NCI-H1092 (cell line): ENCODE results near the gene IGSF9B.

Experiments used
- DNase-seq: peaks from one replicate; lab custom pipeline; 2025; lab: John Stamatoyannopoulos, UW

Gene IGSF9B

GRCh38 chr11:133936592-133936991, 20.2 kb downstream of the IGSF9B start:
- DNase-seq: no peak

DNA sequence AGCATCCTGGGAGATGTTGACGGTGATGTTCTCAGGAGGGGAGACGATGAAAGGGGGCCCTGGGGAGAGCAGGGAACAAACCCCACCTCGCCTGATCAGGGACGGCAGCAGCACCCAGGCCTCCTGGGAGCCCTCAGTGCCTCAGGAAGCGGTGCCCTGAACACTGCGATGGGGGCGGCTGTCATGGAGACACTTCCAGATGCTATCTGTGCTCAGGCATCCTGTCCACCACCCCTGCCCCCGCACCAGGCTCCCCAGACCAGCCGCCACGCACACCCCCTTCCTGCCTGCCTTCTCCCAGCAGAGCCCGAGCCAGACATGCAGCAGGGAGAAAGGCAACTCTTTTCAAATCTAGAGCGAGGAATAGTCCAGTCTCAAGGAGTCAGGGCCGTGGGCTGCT, 20.6 kb downstream of the IGSF9B start:
- no peak for DNase-seq

DNA sequence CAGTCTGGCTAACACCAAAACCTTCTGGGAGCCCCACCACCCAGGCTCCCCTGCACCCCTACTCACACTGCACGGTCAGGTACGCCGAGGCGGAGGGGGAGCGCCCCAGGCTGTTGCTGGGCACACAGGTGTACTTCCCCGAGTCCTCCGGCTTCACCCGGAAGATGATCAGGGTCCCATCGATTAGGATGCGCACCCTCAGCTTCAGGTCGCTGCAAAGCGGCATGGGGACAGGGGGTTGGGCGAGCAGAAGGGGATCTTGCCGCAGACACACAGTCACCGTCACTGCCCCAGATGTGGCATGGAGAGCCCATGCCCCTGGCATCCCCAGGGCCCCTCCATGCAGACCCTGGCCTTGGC, 21.2 kb downstream of the IGSF9B start:
- no peak for DNase-seq

DNA sequence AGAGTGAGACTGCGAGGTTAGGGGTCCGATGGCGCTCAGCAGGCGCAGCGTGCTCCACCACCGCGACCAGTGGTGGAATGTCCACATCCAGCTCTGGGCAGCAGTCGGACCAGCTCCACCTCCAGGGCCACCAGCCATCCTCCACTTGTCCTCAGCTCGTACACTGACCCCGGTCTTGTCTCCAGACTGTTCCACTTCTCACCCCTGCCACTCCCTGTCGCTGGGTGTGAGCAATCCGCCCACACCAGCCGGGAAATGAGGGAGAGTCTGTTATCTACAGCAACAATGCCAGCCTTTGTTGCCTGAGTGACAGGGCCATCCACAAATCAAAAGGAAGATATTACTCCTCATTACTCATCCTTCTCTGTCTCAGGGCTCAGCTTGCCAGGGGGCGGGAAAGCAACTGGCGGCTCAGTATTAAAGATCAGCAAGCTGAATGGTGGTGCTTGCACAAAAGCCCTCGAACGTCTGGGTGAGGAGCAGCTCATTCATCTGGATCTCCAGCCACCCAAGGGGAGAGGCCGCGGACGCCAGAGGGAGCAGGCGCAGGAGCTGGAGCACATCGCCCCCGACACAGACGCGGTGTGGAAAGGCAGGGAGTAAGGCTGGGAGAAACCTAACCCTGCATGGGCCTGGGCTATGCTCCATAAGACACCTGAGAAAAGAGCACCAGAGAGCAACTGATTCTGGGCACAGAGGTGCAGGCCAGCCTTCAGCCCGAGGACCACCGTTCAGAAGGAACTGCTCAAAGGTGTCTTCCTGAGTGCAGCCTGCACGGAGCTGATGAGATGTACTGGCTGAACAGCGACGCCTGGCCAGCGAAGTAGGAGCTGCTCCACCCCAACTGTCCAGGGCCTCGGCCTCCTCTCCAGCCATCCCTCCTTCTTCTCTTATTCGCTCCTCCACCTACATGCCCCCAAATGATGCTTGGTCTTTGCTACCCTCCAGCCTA, 21.9 kb downstream of the IGSF9B start:
- DNase-seq: no peak

DNA sequence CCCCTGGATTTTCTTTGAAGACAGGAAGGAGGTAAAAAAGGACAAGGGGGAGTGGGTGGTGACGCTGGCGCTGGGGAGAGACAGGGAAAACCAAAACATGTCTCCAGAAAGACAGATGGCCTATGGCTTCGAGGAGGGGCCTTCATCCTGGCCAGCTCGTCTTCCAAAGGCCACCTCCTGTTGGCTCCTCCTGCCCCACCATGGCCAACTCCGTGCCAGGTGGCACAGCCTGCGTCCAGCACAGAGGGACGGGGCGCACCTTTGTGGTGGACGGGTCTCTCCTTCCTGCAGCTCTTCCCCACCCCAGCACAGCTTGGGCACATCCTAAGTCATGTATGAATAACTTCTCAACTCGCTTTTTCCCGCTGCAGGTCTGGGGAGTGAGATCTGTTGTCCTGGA, 22.7 kb downstream of the IGSF9B start:
- DNase-seq: no peak

DNA sequence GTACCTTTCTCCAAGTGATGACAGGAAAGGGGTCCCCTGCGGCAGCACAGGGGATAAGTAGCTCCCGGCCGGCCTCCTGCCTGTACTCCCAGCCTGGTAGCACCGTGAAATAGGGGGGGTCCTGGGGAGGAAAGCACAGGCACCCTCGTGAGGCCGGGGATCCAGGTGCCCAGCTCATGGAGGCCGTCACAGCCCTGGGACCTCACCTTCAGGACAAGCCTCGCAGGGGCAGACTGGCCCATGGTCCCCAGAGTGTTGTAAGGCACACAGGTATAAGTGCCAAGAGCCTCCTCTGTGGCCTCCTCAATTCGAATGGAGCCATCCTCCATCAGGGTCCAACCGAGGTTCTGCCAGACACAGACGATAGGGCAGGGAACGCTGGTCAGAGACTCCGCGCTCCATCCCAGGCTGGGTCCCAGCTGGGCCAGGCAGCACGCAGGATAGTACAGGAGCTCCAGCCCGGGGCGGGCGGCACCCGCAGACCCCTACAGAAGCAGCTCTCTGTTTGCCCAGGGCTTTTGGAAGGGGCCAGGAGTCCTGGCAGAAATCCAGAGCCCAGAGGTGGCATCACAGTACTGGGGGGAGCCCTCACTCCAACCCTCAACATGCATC, 25.2 kb downstream of the IGSF9B start:
- DNase-seq: no peak

DNA sequence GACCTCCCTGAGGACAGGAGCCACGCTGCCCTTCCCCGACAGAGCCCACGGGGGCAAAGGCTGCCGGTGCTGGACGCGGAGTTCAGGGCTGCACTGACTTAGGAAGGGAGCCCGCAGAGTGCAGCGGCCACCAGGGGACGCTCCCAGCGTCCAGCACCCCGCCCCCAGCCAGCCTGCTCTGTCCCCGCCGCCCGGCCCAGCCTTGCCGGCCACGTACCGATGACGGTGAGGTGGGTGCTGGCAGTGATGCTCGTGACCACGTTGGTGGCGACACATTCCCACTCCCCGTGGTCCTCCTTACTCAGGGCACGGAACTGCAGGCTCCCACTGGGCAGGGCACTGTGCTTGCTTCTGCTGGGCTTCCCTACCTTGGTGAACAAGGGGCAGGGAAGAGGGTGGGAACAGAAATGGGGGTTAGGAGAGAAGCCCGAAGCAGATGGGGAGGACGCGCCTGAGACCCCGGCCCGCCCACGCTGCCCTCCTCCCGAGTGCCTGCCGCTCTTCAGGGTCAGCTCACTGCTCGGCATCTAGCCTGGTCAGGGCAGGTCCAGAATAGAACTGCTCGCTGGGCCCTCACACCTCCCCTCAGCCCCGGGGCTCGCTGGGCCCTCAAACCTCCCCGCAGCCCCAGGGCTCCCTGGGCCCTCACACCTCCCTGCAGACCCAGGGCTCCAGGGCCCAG, 25.9 kb downstream of the IGSF9B start:
- DNase-seq: no peak

GRCh38 chr11:133930053-133930766, 26.6 kb downstream of the IGSF9B start:
- no peak for DNase-seq

GRCh38 chr11:133929401-133930052, 27.2 kb downstream of the IGSF9B start:
- DNase-seq: no peak

GRCh38 chr11:133928628-133929059, 28.1 kb downstream of the IGSF9B start:
- no peak for DNase-seq

DNA sequence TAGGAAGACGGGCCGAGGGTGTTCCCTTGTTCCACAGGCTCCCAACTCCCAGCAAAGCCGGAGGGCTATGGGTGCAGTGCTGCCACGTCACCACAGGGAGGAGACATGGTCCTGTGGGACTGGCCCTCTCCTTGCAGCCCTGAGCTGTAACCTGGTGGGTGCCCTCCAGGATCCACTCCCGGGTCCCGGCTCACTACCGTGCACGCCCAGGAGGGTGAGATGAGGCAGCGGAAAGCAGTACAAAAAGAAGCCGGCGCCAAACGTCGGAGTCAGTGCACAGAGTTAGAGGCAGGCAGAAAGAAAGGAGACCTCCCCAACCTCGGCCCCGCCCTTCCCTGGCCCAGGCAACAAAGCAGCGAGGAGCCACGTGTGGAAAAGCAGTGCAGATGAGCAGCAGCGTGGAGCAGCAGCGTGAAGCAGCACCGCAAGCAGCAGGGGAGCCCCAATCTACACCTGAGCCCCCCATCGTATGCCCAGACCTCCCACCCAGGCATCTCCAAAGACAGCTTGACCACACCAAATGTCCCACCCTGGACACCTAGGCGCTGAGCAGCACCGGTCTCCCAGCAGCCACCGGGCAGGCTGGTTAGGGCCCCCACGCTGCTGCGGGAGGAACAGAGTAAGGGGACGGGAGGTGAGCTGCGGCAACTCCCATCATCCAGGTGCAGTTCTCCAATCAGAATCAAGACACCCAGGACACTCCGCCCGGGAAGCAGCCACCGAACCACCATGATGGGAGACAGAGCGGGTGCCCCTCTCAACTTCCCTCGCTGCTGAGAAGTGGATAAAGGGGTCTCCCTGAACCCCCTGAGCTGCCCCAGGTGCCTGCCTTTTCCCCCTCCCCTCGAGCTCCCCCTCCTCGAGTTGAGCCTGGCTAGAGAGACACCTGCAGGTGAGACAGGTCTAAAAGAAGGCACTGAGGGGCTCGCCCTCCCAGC, 28.8 kb downstream of the IGSF9B start:
- peak; percentile 65 for DNase-seq

DNA sequence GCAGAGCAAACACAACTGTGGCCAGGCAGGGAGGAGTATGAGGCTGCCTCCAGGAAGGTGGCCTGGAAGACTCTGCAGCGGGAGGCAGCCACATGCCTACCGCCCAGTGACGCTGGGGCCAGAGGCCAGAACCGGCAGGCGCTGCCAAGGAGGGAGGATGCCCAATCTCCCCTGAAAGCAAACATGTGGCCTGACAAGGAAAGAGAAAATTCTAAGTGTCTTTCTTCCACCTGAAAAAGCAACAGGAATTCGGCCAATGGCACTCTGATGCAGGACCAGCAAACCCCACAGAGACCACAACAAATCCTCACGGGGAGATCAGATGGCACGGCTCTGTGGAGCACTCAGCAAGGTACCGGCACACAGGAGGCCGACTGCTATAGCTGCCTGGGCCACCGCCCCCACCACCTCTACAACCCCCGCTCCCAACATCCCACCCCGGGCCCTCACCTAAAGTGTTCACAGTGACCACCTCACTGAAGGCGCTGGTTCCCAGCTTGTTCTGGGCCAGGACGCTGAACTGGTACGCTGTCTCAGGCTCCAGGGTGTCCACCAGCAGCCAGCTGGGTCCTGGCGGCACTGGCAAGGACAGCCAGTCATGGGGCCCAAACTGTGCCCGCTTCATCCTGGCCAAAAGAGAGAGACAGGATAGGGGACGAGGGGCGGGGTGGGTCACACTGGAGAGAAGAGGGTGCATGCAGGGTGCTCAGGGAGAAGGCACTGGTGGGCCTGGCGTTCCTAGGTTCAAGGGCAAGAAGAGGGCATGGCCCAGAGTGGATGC, 30.1 kb downstream of the IGSF9B start:
- DNase-seq: no peak

DNA sequence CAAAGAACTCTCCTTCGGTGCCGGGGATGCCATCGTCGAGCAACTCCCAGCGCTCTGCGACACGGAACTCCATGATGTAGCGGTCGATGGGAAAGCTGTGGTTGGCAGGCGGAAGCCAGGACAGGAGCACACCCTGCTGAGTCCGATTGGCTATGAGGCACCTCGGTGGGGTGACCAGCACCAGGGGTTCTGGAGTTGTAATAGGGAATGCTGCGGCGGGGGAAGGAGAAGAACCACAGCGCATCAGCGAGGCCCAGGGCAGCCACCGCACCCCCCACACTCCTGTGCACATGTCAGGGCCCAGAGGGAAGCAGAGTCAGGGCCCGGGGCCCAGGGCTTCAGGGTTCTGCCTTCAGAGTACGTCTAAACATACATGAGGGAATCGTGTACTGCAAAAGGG, 31.0 kb downstream of the IGSF9B start:
- DNase-seq: no peak

- no peak for DNase-seq
Measured at GRCh38 chr11:133924661-133925060, 32.1 kb downstream of the IGSF9B start.

GRCh38 chr11:133922078-133922870, 34.5 kb downstream of the IGSF9B start:
- peak; percentile 13 for DNase-seq

GRCh38 chr11:133921513-133921912, 35.3 kb downstream of the IGSF9B start:
- no peak for DNase-seq

GRCh38 chr11:133921026-133921425, 35.7 kb downstream of the IGSF9B start:
- no peak for DNase-seq

GRCh38 chr11:133920109-133920990, 36.4 kb downstream of the IGSF9B start:
- no peak for DNase-seq
